HL-60/S4 treated with phorbol 12-myristate 13-acetate at 8.2 ng/mL for 4 days and 3 days (cell line): ENCODE results near the gene SMCO2.

Experiments
- in situ Hi-C: fragments of 300-500 bp; cut with MboI; formaldehyde crosslinking; loops from 2 replicates; pipeline ENCODE4 v1.15.0; 2022; ENCODE audit warnings: low sequenced_read_pairs

The SMCO2 gene

DNA sequence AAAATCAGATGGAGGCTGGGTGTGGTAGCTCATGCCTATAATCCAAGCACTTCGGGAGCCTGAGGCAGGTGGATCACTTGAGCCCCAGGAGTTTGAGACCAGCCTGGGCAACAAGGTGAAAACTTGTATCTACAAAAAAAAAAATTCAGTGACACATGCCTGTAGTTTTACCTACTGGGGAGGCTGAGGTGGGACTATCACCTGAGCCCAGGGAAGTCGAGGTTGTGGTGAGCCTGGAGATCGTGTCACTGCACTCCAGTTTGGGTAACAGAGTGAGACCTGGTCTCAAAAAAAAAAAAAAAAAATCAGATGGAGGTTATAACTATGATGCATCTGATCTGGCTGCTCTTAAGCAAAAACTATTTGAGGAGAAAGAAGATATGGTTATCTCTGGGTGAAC, 50.9 kb downstream of the SMCO2 start:
- in situ Hi-C loops: no loop called here

DNA sequence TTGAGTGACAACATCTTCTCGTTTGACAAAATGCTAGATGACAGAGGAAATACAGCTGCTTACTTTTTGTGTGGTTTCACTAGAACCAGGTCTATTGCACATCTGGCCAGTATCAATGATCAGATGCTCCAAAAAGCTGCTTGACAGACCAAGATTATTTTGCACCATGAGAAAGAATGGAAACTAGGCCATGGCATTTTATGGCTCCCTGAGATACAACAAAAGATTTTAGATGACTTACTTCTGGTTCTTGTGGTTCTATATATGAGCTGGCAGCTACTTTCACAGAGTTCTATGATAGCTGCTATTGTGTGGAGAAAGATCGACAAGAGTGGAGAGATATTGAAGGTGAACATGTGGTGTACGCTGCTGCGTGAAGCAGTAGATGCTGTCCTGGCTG, 51.6 kb downstream of the SMCO2 start:
- in situ Hi-C loops: no loop called here

DNA sequence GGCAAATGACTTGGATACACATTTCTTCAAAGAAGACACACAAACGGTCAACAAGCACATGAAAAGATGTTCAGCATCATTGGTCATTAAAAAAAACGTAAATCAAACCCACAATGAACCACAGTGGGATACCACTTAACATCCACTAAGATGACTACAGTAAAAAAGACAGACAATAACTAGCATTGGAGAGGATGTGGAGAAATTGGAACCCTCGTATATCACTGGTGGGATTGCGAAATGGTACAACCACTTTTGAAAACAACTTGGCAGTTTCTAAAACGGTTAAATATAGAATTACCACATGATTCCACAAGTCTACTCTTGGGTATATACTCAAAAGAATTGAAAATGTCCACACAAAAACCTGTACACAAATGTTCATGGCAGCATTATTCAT, 52.2 kb downstream of the SMCO2 start:
- in situ Hi-C loops: no loop called here

DNA sequence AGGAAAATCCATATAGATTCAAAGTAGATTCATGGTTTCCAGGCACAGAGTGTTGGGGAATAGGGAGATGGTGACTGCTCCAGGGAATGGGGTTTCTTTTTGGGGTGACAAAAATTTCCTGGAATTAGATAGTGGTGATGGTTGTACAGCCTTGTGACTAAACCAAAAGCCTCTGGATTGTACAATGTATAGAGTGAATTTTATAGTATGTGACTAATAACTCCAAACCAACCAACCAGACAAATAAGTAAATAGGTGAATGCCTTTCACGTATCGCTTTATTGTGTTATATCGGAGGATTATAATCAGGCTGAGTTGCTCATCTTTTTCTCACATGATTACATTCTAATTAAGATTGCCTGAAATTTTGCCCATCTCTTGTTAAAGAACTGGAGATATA, 52.8 kb downstream of the SMCO2 start:
- in situ Hi-C loops: no loop called here

DNA sequence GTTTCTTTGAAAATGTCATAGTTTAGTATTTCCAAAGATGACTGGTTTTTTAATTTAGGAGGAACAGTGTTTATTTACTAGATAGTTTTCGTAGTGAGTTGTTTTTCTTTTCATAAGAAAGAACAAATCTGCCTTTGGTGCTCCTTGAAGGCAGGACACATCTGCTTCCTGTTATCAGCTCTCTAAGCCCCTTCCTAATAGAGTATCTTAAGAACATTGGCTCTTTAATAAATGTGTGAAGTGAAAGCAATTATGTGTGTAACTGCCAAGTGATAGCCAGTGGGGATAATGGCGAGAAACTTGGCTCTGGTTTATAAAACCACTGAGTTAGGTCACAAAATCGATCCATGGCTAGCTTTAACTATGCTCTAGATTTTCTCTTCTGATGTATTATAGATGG, 54.0 kb downstream of the SMCO2 start:
- in situ Hi-C loops: no loop called here

DNA sequence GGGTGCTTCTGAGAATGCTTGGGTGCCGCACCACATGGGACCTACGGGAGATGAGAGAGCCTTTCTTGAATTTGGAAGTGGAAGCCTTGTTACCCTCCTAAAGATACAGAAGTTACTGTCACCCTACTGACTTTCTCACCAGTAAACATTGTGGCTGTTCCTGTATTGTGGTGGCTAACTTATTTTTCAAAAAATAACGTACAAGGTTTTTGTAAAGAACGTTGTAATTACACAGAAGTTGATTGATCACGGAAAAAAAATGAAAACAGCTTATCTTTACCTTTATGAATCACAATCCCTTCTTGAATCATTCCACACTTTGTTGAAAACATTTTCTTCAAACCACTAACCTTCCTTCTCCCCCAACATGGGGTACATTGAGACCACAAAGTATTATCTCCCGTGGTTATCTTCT, 55.5 kb downstream of the SMCO2 start:
- in situ Hi-C loops: no loop called here

DNA sequence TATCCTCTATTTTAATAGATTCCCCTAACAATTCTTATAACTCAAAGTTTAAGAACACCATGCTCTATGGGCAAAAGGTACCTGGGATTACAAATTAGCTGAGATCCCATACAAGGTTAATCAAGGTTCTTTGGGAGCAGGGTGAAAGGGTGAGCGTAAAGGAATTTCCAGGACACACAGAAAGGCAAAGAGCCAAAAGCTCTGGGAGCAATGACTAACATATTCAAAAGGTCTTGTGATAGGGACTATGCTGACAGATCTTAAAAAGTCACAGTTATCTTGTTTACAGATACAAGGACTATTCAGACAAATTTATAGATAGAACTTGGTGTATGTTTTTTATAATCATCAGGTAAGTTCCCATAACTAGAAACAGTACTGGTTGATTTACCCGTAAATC, 58.0 kb downstream of the SMCO2 start:
- in situ Hi-C loops: no loop called here

DNA sequence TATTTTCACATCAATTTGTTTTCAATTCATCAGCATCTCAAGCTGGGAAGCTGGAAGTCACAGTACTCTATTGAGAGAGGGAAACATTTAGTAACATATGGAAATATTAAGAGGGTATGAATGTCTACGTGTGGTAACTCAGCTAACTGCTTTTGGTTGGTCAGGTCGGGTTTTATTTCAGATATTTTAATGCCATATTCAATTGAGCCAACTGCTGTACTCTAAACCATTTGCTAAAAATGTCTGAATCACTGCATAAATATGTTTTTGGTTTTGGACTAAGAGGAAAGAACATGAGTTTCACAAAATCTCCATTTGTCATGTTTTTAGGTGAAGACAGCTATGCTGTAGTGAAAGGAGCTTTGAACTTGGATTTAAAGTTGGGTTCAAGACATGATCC, 58.6 kb downstream of the SMCO2 start:
- in situ Hi-C loops: no loop called here

DNA sequence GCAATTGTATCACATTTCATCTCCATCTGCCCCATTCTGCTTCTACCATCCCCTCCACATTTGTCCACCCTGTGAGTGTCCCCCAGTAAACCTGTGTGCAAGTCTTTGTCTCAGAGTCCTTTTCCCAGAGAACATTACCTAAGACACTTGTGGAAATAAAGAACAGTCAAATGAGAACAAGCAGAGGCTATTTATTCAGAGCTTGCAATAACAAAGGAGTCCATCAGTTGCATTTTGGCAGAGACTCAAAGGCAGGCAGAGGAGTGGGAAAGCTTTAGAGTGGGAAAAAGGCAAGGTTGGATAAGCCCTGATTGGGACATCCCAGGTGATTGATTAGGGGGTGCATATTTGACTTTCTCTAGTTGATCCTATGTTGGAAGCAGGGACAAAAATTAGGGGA, 59.2 kb downstream of the SMCO2 start:
- in situ Hi-C loops: no loop called here

DNA sequence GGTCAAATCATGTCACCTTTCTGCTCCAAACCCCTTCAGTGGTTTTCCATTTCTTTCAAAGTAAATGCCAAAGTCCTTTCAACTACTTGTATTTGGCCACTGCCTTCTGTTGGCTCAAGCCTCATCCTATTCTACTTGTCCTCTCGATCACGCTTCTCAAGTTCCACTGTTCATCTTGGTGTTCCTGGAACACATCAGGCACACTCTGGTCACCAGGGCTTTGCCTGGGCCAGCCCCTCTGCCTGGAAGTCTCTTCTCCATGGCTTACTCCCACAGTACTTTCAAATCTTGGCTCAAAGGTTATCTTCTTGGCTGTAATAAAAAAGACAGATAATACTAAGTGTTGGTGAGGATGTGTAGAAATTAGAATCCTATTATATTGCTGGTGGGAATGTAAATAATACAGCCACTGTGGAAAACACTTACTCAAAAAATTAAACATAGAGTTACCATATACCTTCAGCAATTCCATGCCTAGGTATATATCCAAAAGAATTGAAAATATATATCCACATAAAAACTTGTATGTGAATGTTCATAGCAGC, 60.2 kb downstream of the SMCO2 start:
- in situ Hi-C loops: no loop called here

DNA sequence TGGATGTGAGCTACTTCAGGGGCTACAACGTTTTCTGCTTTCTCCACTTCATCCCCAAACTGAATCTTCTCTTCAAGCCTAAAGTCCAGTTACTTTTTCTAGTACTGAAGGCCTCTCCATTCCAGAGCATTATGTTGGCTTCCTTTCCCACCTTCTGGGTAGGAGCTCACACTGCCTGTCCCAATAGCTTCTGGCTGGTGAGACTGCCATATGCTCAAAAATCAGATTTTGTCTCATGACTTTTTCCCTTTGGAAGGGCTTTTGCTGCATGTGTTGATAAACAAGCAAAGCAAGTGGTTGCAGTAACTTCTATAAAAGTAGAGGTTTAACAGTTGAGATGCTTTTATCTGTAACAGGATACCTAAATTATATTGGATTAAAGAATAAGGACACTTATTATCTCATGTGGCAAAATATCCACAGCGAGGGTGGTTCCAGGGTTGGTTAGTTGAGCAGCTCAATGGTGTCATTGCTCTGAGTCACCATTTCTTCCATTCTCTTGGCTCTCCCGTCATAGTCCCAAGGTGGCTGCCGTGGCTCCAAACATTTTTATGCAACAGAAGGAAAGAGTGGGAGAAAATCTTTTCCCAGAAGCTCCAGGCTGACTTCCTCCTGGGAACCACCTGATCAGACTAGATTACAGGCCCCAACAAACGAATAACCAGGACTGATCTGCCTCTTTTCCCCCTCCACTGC, 62.3 kb downstream of the SMCO2 start:
- in situ Hi-C loops: no loop called here

DNA sequence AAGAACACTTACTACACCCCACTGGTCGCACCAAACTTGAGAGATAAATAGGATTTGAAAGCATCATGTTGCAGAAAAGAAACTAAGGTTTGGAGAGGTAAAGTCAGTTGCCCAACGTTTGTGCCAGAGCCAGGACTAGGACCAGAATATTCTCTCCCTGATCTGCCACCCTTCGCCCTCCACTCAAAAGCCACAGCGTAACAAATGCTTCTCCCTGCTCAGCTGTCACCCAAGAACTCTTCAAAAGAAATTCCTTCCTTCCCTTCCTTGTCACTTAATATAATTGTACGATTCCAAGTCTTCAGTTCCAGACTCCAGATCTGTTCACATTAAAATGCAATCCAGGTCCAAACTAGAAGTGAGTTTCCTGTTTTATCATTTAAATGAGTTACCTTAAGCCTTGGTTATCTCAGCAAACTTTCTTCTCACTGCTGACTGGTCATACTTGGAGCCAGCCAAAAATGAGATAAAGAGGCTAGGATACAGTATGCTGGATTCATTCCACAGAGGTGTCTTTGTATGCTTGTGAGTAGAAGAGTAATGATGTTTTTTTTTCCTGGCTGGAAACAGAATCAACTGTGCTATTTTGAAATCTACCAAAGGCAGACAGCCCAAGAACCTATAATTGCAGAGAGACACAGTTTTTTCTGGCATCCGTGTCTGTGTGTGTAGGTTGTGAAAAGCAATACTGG, 64.6 kb downstream of the SMCO2 start:
- in situ Hi-C loops: no loop called here

DNA sequence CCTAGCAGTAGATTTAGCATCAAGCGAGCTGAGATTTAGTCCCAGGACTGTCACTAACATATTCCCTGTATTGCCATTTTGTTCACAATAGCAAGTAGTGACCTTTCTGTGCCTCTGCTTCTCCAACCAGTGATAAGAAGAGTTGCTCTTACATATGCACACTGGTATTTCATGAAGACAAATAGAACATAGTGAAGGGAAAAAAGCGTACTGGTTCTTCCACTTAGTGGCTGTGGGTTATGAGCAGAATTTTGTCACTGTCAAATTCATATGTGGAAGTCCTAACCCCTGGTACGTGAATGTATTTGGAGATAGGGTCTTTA, 65.1 kb downstream of the SMCO2 start:
- in situ Hi-C loops: no loop called here

DNA sequence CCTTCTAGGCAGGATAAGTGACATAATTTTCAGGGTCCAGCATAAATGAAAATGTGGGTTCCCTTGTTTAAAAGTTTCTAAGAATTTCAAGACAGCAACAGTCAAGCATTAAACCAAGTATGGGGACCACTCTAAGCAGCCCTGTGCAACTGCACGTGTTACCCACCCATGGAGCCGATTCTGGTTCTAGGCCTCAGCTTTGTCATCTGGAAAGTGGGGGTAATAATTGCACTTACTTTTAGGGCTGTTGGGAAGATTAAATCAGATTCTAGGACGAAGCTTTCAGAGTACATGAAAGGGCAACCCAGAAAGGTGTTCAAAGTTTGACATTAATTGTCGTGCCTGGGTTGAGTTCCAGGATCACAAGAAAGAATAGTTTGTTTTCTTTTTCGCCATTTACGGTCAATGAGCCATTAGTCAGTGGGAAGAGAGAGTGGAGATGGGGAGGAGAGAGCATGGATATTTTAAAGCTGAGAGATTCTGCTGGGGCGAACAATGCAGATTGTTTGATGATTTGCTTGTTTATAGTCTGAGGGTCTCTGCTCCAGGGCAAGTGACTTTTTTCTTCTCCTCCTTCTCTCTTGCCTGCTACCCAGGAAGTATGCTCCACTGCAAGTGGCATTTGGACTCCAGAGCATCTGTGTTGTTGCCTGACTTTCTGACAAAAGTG, 66.8 kb downstream of the SMCO2 start:
- in situ Hi-C loops: no loop called here

DNA sequence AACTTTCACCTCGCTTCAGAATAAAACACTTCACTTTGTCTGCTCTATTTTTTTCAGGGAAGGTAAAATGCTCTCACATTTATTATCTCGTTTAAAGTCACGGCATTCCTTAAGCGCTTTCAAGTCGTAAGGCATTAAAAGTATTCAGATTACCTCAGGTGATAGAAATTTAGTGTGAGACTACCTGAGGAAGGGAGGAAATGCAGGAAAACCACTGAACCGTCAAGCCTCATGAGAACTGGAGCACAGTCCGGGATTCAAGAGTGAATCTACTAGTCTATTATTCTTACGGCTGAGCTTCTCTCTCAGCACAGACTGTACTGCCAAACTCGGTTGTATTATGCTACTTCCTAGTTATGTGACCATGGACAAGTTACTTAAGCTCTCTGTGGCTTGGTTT, 69.1 kb downstream of the SMCO2 start:
- in situ Hi-C loops: no loop called here

DNA sequence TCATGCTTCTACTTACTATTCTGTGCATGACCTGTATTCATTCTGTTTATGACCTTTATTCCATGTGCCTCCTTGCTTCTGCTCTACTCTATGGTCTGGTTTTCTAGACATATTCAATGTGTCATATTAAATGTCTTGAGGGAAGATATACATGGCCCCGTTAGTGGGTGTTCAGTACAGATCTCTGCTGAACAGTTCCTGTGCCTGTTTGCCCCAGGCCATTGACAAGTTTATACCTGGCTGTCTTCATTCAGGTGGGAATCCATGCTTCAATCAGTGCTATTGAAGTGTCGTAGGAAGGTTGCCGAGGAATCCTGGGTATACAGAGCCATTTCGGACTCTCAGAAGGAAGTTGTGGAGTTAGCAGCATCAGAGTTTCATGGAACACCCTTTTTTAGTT, 70.1 kb downstream of the SMCO2 start:
- in situ Hi-C loops: no loop called here

DNA sequence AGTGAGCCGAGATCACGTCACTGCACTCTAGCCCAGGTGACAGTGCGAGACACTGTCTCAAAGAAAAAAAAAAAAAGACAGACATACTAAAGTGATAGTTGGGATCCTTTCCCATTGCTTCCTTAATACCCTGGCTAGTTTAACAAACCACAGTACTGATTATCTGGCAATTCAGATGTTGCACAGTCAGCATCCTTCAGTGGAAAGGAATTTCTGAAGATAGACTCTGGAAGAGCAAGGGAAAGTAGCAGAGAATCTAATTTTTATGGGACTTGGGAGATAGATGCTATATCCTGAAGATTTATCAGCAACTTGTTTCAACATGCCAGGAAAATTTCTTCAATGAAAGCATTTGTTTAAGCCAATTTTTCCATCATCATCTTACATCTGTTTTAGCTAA, 71.0 kb downstream of the SMCO2 start:
- in situ Hi-C loops: no loop called here

DNA sequence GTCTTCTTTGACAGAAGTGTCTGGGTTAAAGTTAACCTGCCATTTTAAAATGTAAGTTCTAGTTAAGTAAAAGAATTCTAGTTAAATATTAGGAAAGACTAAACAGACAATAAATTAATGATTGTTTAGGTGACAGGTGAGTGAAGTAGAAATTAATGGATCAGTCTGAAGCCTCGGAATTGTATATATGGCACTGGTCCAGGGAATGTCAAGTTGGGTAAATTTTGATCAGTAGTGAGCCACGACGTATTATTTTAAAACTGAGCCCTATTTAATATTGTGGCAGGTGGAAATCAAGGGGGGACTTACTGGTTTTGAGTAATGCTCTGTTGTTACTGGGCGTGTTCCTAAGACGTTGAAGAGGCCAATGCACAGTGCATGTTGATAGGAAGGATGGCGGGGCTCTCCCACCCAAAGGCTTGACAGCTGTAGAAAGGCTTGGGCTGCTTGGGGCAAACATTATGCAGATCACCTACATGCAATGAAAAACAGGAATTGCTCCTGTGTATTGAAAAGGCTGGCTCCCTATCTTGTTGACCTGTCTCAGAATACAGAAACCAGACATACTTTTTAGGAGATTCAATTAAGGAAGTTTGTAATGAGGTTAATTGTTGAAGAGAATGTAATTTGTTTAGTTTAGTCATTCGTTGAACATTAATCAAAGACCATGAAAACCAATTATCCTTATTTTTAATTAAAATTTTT, 71.6 kb downstream of the SMCO2 start:
- in situ Hi-C loops: no loop called here

DNA sequence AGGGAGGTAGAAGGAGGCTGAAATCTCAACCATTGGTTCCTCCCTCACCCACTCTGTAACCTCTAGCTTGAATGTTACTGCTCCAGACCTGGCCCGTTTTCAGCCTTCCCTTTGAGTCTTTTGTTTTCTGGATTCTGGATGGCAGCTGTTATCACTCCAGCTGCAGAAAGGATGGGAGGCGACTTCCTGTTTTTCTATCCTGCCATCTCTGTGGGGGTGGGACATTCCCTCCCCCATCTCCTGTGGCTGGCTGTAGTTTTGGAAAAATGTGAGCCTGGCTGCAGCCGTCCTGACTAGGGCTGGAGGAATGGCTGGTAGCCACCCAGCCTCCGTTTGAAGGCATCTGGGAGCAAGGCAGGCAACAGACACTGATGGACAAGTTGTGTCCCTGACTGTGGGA, 74.5 kb downstream of the SMCO2 start:
- in situ Hi-C loops: no loop called here

DNA sequence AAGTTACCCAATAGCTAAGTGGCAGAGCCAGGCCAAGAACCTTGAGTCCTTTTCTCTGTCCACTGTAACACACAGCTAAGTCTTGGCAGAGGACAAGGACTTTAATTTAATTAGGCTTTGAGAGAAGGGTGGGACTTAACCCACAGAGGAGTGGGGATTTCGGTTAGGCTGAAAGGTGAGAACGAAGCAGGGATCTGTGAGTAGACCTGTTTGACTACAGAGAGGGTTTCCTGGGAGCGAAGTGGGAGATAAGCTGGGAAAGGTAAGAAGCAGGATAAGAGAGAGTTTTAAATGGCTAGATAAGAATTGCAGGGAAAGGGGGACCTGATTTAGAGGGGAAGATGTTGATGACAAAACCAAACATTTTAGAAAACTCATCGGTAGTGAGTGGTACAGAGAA, 75.4 kb downstream of the SMCO2 start:
- in situ Hi-C loops: no loop called here

DNA sequence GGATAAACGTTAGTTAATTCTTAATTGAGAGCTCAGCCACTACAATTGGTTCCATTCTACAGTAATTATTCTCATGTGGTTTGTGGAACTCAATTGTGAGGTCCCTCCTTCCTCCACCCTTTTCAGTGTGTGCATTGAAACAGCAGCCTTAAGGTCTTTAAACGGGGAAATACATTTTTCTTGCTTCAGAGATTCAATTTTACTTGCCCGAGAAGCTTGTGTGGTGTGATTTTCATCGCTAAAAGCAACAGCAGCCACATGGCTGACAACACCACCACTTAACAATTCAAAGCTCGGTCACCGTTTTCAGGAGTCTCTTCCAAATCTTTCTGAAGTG, 76.7 kb downstream of the SMCO2 start:
- in situ Hi-C loops: no loop called here
